Endothelial cell of umbilical vein (primary cell): ENCODE data around the gene PRKAG2. TPM values are rescaled to one million over a fixed set of nuclear protein-coding genes. Genes with fewer than 3 reads are reported as not detected.

Experiments used
- BruUV-seq: library from RNA; stranded (reverse); fragments of 400-500 nt; replicated peaks from 2 replicates; lab custom pipeline; 2021; lab: Mats Ljungman, UMichigan
- CTCF ChIA-PET: fragments of 300-600, 350-600 bp; sonication (Branson Sonifier 250); formaldehyde crosslinking; loops from one replicate; lab custom pipeline; 2021; ENCODE audit warnings: antibody characterized with exemption, inconsistent platforms; lab: Charles Lee
- POLR2A ChIA-PET: fragments of 300-600, 350-600 bp; sonication (Branson Sonifier 250); formaldehyde crosslinking; loops from one replicate; lab custom pipeline; 2021; ENCODE audit warnings: antibody characterized with exemption, inconsistent platforms; lab: Charles Lee
- DNase-seq: peaks from one replicate; pipeline ENCODE4 v3.0.0-alpha.2; 2011; ENCODE audit warnings: low read depth, low spot score
- FAIRE-seq: peaks from 2 replicates; lab custom pipeline; 2011; peaks lifted over from hg19 to GRCh38; lab: Jason Lieb, UNC
- H2AFZ ChIP-seq: 2 replicates; pipeline ENCODE4 v1.6.0; 2012; ENCODE audit warnings: low read depth, low read length, control low read depth, inconsistent platforms
- H3K27ac ChIP-seq: 2 replicates; pipeline ENCODE4 v1.5.1; 2011; ENCODE audit warnings: low read depth, mild to moderate bottlenecking, control low read depth, low read length, moderate library complexity; ENCODE audit not compliant: insufficient read depth
- H3K27me3 ChIP-seq, 2 experiments: 2 replicates each; pipeline versions ENCODE4 v1.6.0 to v1.6.1; 2011; ENCODE audit warnings: low read length in 2 of 2, mixed read lengths in 1 of 2; ENCODE audit not compliant: control insufficient read depth in 2 of 2, insufficient read depth in 2 of 2
- H3K36me3 ChIP-seq, 2 experiments: 2 replicates in 1 of 2; 3 replicates in 1 of 2; pipeline ENCODE4 v1.5.1; 2011; ENCODE audit warnings: low read length in 2 of 2, mild to moderate bottlenecking in 1 of 2, moderate library complexity in 1 of 2; ENCODE audit not compliant: control insufficient read depth in 2 of 2, insufficient read depth in 2 of 2; ENCODE audit errors: extremely low read depth in 1 of 2
- H3K4me1 ChIP-seq: 3 replicates; pipeline ENCODE4 v1.5.1; 2011; ENCODE audit warnings: mild to moderate bottlenecking, low read length; ENCODE audit not compliant: control insufficient read depth, insufficient read depth; ENCODE audit errors: extremely low read depth
- H3K4me2 ChIP-seq: 2 replicates; pipeline ENCODE4 v1.6.1; 2011; ENCODE audit warnings: low read length, control low read depth, mixed read lengths; ENCODE audit not compliant: insufficient read depth
- H3K4me3 ChIP-seq, 3 experiments: fragments of 200-600 bp in 1 of 3; sonication (generic), shearing (Covaris generic) in 1 of 3; replicated peaks in 1 of 3; 2 replicates each; pipeline ENCODE4 v1.5.1; 2011 to 2016; ENCODE audit warnings: control low read depth in 3 of 3, low read length in 3 of 3, mild to moderate bottlenecking in 2 of 3, inconsistent platforms in 1 of 3, low read depth in 1 of 3, moderate library complexity in 1 of 3; ENCODE audit not compliant: insufficient read depth in 1 of 3
- H3K79me2 ChIP-seq: 2 replicates; pipeline ENCODE4 v1.6.0; 2012; ENCODE audit warnings: low read length, inconsistent platforms; ENCODE audit not compliant: control insufficient read depth, insufficient read depth
- H3K9ac ChIP-seq: replicated peaks from 2 replicates; pipeline ENCODE3; 2011; ENCODE audit warnings: low read length, control low read depth; ENCODE audit not compliant: insufficient read depth; ENCODE audit errors: extremely low read depth
- H3K9me1 ChIP-seq: replicated peaks from 3 replicates; pipeline ENCODE4 v1.6.0; 2011; ENCODE audit warnings: mild to moderate bottlenecking, low read length; ENCODE audit not compliant: control insufficient read depth, insufficient read depth; ENCODE audit errors: extremely low read depth
- H3K9me3 ChIP-seq: replicated peaks from 2 replicates; pipeline ENCODE4 v1.5.1; 2012; ENCODE audit warnings: low read length, inconsistent platforms; ENCODE audit not compliant: control insufficient read depth, insufficient read depth
- H4K20me1 ChIP-seq: replicated peaks from 2 replicates; pipeline ENCODE3; 2011; ENCODE audit warnings: mild to moderate bottlenecking, low read length; ENCODE audit not compliant: control insufficient read depth, insufficient read depth; ENCODE audit errors: extremely low read depth
- EZH2 ChIP-seq: IDR thresholded peaks from 2 replicates; pipeline ENCODE4 v1.6.1; 2012; ENCODE audit warnings: borderline replicate concordance, low read depth, mild to moderate bottlenecking, moderate library complexity, low read length, inconsistent platforms; ENCODE audit not compliant: severe bottlenecking
- FOS ChIP-seq: IDR thresholded peaks from 2 replicates; pipeline ENCODE4 v1.6.1; 2011; ENCODE audit warnings: mild to moderate bottlenecking, low read length, moderate library complexity, borderline replicate concordance; ENCODE audit not compliant: insufficient read depth
- GATA2 ChIP-seq: IDR thresholded peaks from 2 replicates; pipeline ENCODE4 v1.7.0; 2011; ENCODE audit warnings: low read depth, mild to moderate bottlenecking, moderate library complexity, mixed read lengths, low read length; ENCODE audit not compliant: insufficient read length, insufficient read depth
- JUN ChIP-seq: IDR thresholded peaks from 2 replicates; pipeline ENCODE4 v1.6.1; 2011; ENCODE audit warnings: borderline replicate concordance, low read depth; ENCODE audit not compliant: insufficient read length, insufficient read depth
- MYC ChIP-seq: IDR thresholded peaks from one replicate; pipeline ENCODE4 v1.6.1; 2011; ENCODE audit warnings: mild to moderate bottlenecking, low read depth, low read length
- POLR2A ChIP-seq: IDR thresholded peaks from 2 replicates; pipeline ENCODE4 v1.6.1; 2012; ENCODE audit warnings: low read depth, mild to moderate bottlenecking, control low read depth, low read length
- POLR2AphosphoS5 ChIP-seq: IDR thresholded peaks from 2 replicates; pipeline ENCODE4 v1.6.1; 2012; ENCODE audit warnings: low read depth, mild to moderate bottlenecking, control low read depth, low read length, moderate library complexity; ENCODE audit not compliant: insufficient read depth
- dilution Hi-C: fragments of 300-500 bp; cut with MboI; formaldehyde crosslinking; loops from one replicate; pipeline ENCODE4 v1.15.0; 2019; ENCODE audit warnings: low sequenced_read_pairs; ENCODE audit not compliant: extremely low pct_ligation_motif_present
- intact Hi-C: fragments of 100-400 bp; cut with micrococcal nuclease; formaldehyde crosslinking; loops from one replicate; pipeline ENCODE4 v1.10.0; 2022
- polyA plus RNA-seq, 4 experiments: library from polyadenylated mRNA; depleted of rRNA in 3 of 4; stranded (reverse) in 3 of 4; unstranded in 1 of 4; fragments of >200 nt; gene quantifications; 2 replicates each; pipeline versions ENCODE4 v1.2.1 to v1.2.3, GENCODE V29; 2011 to 2012; ENCODE audit warnings: missing spikeins in 1 of 4
- total RNA-seq: library from RNA; stranded (reverse); gene quantifications from 2 replicates; pipeline ENCODE4 v1.2.3, GENCODE V29; 2021
- TF ChIP-seq, protein P1 (sequence below): IDR thresholded peaks from 2 replicates; pipeline ENCODE4 v1.6.1; 2011; ENCODE audit not compliant: insufficient read depth, insufficient read length
- TF ChIP-seq, protein P2 (sequence below), 2 donors: IDR thresholded peaks; 1 replicate in 1 of 2; 2 replicates in 1 of 2; pipeline ENCODE4 v1.5.1; 2011; ENCODE audit warnings: low read length in 2 of 2, mild to moderate bottlenecking in 2 of 2, moderate library complexity in 2 of 2, control low read depth in 1 of 2, inconsistent platforms in 1 of 2, low read depth in 1 of 2; ENCODE audit not compliant: insufficient read depth in 1 of 2; ENCODE audit errors: extremely low read depth in 1 of 2

Gene PRKAG2
- total and polyA plus RNA-seq, 2 donors (not counting 3 experiments of a cell fraction or from before 2014, with no cell fraction given), result 19.3 to 51.5 TPM

GRCh38 chr7:151849879-151850260 is 27.0 kb downstream of the PRKAG2 start:
- Histone ChIP-seq H3K4me2 (no peak overlapping the region), H3K27me3 (no peaks in the 10 kb centered on the region), H3K27ac (no peak overlapping the region), H3K9me1 (no peaks in the 10 kb centered on the region), H3K9me3 (no peaks in the 10 kb centered on the region), H3K4me1 (no peaks in the 10 kb centered on the region), H3K9ac (no peak overlapping the region), H3K79me2 (no peaks in the 10 kb centered on the region), H3K4me3 (no peak overlapping the region), H3K36me3 (no peaks in the 10 kb centered on the region), H2AFZ (no peak overlapping the region), H4K20me1 (no peaks in the 10 kb centered on the region)
- no TSS peak for BruUV-seq
- dilution Hi-C loops (no loop called here), intact Hi-C loops (no loop called here)
- no peak for TF ChIP-seq GATA2
- no peak for TF ChIP-seq MYC
- no peak for TF ChIP-seq POLR2A
- TF ChIP-seq, protein P1, sequence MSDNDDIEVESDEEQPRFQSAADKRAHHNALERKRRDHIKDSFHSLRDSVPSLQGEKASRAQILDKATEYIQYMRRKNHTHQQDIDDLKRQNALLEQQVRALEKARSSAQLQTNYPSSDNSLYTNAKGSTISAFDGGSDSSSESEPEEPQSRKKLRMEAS, result no peak
- TF ChIP-seq JUN, result no peak
- no peak for TF ChIP-seq EZH2
- no peak for TF ChIP-seq FOS
- no peak for TF ChIP-seq POLR2AphosphoS5
- TF ChIP-seq, protein P2, sequence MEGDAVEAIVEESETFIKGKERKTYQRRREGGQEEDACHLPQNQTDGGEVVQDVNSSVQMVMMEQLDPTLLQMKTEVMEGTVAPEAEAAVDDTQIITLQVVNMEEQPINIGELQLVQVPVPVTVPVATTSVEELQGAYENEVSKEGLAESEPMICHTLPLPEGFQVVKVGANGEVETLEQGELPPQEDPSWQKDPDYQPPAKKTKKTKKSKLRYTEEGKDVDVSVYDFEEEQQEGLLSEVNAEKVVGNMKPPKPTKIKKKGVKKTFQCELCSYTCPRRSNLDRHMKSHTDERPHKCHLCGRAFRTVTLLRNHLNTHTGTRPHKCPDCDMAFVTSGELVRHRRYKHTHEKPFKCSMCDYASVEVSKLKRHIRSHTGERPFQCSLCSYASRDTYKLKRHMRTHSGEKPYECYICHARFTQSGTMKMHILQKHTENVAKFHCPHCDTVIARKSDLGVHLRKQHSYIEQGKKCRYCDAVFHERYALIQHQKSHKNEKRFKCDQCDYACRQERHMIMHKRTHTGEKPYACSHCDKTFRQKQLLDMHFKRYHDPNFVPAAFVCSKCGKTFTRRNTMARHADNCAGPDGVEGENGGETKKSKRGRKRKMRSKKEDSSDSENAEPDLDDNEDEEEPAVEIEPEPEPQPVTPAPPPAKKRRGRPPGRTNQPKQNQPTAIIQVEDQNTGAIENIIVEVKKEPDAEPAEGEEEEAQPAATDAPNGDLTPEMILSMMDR (IDR thresholded peaks at IDR 0.05; ENCODE audit: extremely low read depth in 1 of 2, insufficient read depth in 1 of 2, low read depth in 1 of 2, low read length in 2 of 2), result no peak
- POLR2A ChIA-PET, result no interaction called here
- no peak for FAIRE-seq
- CTCF ChIA-PET, result no interaction called here
- DNase-seq, result no peak
